Right lobe of liver (tissue), 4 donors: Measurements from ENCODE around the gene PPIL6.

Experiments
- POLR2A ChIP-seq: fragments of 450-650 bp; IDR thresholded peaks from one replicate; pipeline ENCODE4 v1.6.1; 2017; ENCODE audit warnings: antibody characterized with exemption, mild to moderate bottlenecking
- TF ChIP-seq, protein P1 (sequence below), 4 donors: fragments of 200-600 bp in 3 of 4; fragments of 450-650 bp in 1 of 4; IDR thresholded peaks; one replicate each; pipeline versions ENCODE4 v1.5.1 to v1.8.0; 2016 to 2022; ENCODE audit warnings: antibody characterized with exemption in 4 of 4, mild to moderate bottlenecking in 2 of 4
- donor health status: DM: no; HTN: no; CAD: no.
- donor health status: DM: no; HTN: no; CAD: no.
- donor health status: DM: no; HTN: yes; CAD: no.

DNA sequence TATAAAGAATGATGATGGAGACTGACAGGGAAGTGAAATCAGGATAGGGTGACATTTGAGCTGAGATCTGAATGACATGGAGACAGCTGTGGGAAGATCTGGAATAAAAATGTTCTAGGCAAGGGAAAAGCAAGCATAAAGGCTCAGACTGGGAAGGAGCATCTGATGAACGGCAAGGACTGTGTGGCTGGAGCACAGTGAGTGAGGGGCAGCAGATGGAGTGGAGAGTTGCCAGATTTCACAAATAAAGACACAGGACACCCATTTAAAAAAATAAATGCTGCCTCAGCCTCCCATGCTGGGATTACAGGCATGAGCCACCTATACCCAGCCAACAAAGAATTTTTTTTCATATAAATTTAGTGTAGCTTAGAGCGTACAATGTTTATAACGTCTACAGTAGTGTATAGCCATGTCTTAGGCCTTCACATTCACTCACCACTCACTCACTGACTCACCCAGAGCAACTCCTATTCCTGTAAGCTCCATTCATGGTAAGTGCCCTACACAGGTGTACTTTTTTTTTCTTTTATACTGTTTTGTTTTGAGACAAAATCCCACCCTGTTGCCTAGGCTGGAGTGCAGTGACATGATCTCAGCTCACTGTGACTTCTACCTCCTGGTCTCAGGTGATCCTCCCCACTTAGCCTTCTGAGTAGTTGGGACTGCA lies 45.0 kb upstream of the PPIL6 start:
- TF ChIP-seq, protein P1, sequence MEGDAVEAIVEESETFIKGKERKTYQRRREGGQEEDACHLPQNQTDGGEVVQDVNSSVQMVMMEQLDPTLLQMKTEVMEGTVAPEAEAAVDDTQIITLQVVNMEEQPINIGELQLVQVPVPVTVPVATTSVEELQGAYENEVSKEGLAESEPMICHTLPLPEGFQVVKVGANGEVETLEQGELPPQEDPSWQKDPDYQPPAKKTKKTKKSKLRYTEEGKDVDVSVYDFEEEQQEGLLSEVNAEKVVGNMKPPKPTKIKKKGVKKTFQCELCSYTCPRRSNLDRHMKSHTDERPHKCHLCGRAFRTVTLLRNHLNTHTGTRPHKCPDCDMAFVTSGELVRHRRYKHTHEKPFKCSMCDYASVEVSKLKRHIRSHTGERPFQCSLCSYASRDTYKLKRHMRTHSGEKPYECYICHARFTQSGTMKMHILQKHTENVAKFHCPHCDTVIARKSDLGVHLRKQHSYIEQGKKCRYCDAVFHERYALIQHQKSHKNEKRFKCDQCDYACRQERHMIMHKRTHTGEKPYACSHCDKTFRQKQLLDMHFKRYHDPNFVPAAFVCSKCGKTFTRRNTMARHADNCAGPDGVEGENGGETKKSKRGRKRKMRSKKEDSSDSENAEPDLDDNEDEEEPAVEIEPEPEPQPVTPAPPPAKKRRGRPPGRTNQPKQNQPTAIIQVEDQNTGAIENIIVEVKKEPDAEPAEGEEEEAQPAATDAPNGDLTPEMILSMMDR (IDR thresholded peaks at IDR 0.05), result no peak
- TF ChIP-seq POLR2A, result no peak
